Measurements from ENCODE around the gene APLF.

DNA sequence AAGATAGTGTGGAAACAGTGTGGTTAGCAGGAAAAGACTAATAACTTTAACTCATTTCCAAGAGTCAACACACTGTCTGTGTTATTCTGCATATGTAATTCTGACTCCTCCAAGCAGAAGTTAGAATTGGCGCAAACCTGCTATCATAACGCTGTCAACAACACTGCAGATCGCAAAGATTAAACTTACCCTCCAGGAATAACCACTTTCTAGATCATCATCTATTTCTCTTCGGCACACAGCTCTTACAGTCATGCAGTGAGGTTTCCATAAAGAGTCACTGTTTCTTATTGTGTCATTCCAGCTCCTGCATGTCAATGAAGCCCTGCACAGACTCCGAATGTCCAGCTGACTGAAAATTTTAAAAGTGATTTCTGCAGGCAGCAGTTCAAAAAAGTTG is 2.7 kb upstream of the APLF start:
- TF ChIP-seq, protein P1, sequence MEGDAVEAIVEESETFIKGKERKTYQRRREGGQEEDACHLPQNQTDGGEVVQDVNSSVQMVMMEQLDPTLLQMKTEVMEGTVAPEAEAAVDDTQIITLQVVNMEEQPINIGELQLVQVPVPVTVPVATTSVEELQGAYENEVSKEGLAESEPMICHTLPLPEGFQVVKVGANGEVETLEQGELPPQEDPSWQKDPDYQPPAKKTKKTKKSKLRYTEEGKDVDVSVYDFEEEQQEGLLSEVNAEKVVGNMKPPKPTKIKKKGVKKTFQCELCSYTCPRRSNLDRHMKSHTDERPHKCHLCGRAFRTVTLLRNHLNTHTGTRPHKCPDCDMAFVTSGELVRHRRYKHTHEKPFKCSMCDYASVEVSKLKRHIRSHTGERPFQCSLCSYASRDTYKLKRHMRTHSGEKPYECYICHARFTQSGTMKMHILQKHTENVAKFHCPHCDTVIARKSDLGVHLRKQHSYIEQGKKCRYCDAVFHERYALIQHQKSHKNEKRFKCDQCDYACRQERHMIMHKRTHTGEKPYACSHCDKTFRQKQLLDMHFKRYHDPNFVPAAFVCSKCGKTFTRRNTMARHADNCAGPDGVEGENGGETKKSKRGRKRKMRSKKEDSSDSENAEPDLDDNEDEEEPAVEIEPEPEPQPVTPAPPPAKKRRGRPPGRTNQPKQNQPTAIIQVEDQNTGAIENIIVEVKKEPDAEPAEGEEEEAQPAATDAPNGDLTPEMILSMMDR (IDR thresholded peaks at IDR 0.05; ENCODE audit: low read depth, low read length): no peak
- TF ChIP-seq POLR2A (IDR thresholded peaks at IDR 0.05; ENCODE audit: extremely low read depth, insufficient read length) (no peak), MYC (IDR thresholded peaks at IDR 0.05; ENCODE audit: low read depth, low read length) (no peak)
- TF ChIP-seq, protein P2, sequence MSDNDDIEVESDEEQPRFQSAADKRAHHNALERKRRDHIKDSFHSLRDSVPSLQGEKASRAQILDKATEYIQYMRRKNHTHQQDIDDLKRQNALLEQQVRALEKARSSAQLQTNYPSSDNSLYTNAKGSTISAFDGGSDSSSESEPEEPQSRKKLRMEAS (IDR thresholded peaks at IDR 0.05; ENCODE audit: low read depth, low read length): no peak
